HG02588 (cell line): ENCODE results near the gene BBS4.
A peak's percentile ranks its signal among the peaks of the same experiment; 100 is the strongest.

ENCODE experiments used
- ATAC-seq: cut with Tn5 transposase; IDR thresholded peaks from one replicate; pipeline ENCODE4 v1.9.1; 2021; ENCODE audit warnings: mild to moderate bottlenecking, moderate library complexity; ENCODE audit not compliant: unreplicated experiment

BBS4 gene

GRCh38 chr15:72760590-72761260, 74.7 kb downstream of the BBS4 start:
- no peak for ATAC-seq

- ATAC-seq = no peak
These were observed 78.6 kb downstream of the BBS4 start for GRCh38 chr15:72764656-72765055.

- ATAC-seq = no peak
These were observed 80.0 kb downstream of the BBS4 start for GRCh38 chr15:72766025-72766424.

GRCh38 chr15:72766780-72767179, 80.8 kb downstream of the BBS4 start:
- ATAC-seq = no peak

GRCh38 chr15:72770673-72771328, 84.8 kb downstream of the BBS4 start:
- no peak for ATAC-seq

- no peak for ATAC-seq
These were observed 85.3 kb downstream of the BBS4 start for GRCh38 chr15:72771329-72771725.

GRCh38 chr15:72774696-72775383, 88.8 kb downstream of the BBS4 start:
- no peak for ATAC-seq

- ATAC-seq = no peak
These were observed 92.8 kb downstream of the BBS4 start for GRCh38 chr15:72778796-72779195.

GRCh38 chr15:72781631-72782030, 95.6 kb downstream of the BBS4 start:
- no peak for ATAC-seq

GRCh38 chr15:72782274-72783003, 96.4 kb downstream of the BBS4 start:
- ATAC-seq = no peak

GRCh38 chr15:72783004-72783639, 97.1 kb downstream of the BBS4 start:
- peak; percentile 35 for ATAC-seq

GRCh38 chr15:72783640-72784455, 97.8 kb downstream of the BBS4 start, which contains the start of gene ADPGK:
ADPGK (minus strand) TSS chr15:72783758; CDS start chr15:72783691, 67 bp downstream.
- peak; percentile 76 for ATAC-seq

- no peak for ATAC-seq
These were observed 98.5 kb downstream of the BBS4 start for GRCh38 chr15:72784456-72784876.

- ATAC-seq = no peak
These were observed 99.4 kb downstream of the BBS4 start for GRCh38 chr15:72785432-72785831.

- ATAC-seq = no peak
These were observed 99.8 kb downstream of the BBS4 start for GRCh38 chr15:72785841-72786240.

GRCh38 chr15:72786242-72786641, 100.2 kb downstream of the BBS4 start:
- no peak for ATAC-seq

GRCh38 chr15:72786676-72787345, 100.8 kb downstream of the BBS4 start:
- ATAC-seq = no peak

GRCh38 chr15:72787526-72787925, 101.5 kb downstream of the BBS4 start:
- no peak for ATAC-seq
